ENCODE measurements around the gene HMSD.
A peak's percentile ranks its signal among the peaks of the same experiment; 100 is the strongest.

Gene HMSD

GRCh38 chr18:63956755-63957154, 7.7 kb downstream of the HMSD start:
- no peak for DNase-seq (ENCODE audit: low read depth)

- no peak for DNase-seq (ENCODE audit: low read depth)
Measured at GRCh38 chr18:63960891-63961290, 11.8 kb downstream of the HMSD start.

GRCh38 chr18:63961435-63961980, 12.4 kb downstream of the HMSD start:
- DNase-seq (ENCODE audit: low read depth): no peak

- no peak for DNase-seq (ENCODE audit: low read depth)
Measured at GRCh38 chr18:63962137-63962536, 13.0 kb downstream of the HMSD start.

GRCh38 chr18:63963615-63964256, 14.6 kb downstream of the HMSD start:
- DNase-seq (ENCODE audit: low read depth): no peak

GRCh38 chr18:63964908-63965307, 15.8 kb downstream of the HMSD start:
- no peak for DNase-seq (ENCODE audit: low read depth)

GRCh38 chr18:63965716-63966330, 16.7 kb downstream of the HMSD start:
- no peak for DNase-seq (ENCODE audit: low read depth)

- DNase-seq (ENCODE audit: low read depth): peak; percentile 54
Measured at GRCh38 chr18:63969942-63970808, 21.1 kb downstream of the HMSD start, which contains the start of gene SERPINB8. SERPINB8 (plus strand) TSS chr18:63970081; CDS start chr18:63978309, 8,228 bp downstream.

GRCh38 chr18:63970809-63971205, 21.7 kb downstream of the HMSD start:
- no peak for DNase-seq (ENCODE audit: low read depth)

- no peak for DNase-seq (ENCODE audit: low read depth)
Measured at GRCh38 chr18:63971320-63972001, 22.4 kb downstream of the HMSD start.

- no peak for DNase-seq (ENCODE audit: low read depth)
Measured at GRCh38 chr18:63972002-63972376, 22.9 kb downstream of the HMSD start.

- DNase-seq (ENCODE audit: low read depth): no peak
Measured at GRCh38 chr18:63974991-63975390, 25.9 kb downstream of the HMSD start.

GRCh38 chr18:63975628-63976027, 26.5 kb downstream of the HMSD start:
- DNase-seq (ENCODE audit: low read depth): no peak

GRCh38 chr18:63977040-63977439, 27.9 kb downstream of the HMSD start:
- DNase-seq (ENCODE audit: low read depth): no peak

- DNase-seq (ENCODE audit: low read depth): no peak
Measured at GRCh38 chr18:63979409-63979920, 30.4 kb downstream of the HMSD start.

- no peak for DNase-seq (ENCODE audit: low read depth)
Measured at GRCh38 chr18:63980027-63980426, 30.9 kb downstream of the HMSD start.

GRCh38 chr18:63980896-63981460, 31.9 kb downstream of the HMSD start:
- no peak for DNase-seq (ENCODE audit: low read depth)

GRCh38 chr18:63981719-63982118, 32.6 kb downstream of the HMSD start:
- DNase-seq (ENCODE audit: low read depth): no peak

- DNase-seq (ENCODE audit: low read depth): no peak
Measured at GRCh38 chr18:63982361-63982760, 33.3 kb downstream of the HMSD start.

- DNase-seq (ENCODE audit: low read depth): no peak
Measured at GRCh38 chr18:63986885-63987284, 37.8 kb downstream of the HMSD start.

- no peak for DNase-seq (ENCODE audit: low read depth)
Measured at GRCh38 chr18:63987743-63988142, 38.6 kb downstream of the HMSD start.

- no peak for DNase-seq (ENCODE audit: low read depth)
Measured at GRCh38 chr18:63992751-63993150, 43.6 kb downstream of the HMSD start.

Data from stimulated activated CD8-positive, alpha-beta memory T cell treated with anti-CD3 and anti-CD28 coated beads, Interleukin-15, amount 100 ng/mL, for 1 hour (primary cell).